Gastroesophageal sphincter (tissue), 4 donors: ENCODE results near the gene E2F3. TPM values are rescaled to one million over a fixed set of nuclear protein-coding genes. Genes with fewer than 3 reads are reported as not detected.

ENCODE experiments used
- ATAC-seq: fragments of 150-250 bp; one replicate; pipeline ENCODE4 v1.9.1; 2016; ENCODE audit warnings: mild to moderate bottlenecking, moderate library complexity
- H3K27ac ChIP-seq, 4 donors: fragments of 200-600 bp; sonication (generic) in 3 of 4; 1 replicate in 3 of 4; 2 replicates in 1 of 4; pipeline ENCODE4 v1.5.1; 2016 to 2019
- H3K27me3 ChIP-seq: fragments of 200-600 bp; sonication (generic); one replicate; pipeline ENCODE4 v1.5.1; 2019
- H3K36me3 ChIP-seq, 2 donors: fragments of 200-600 bp; sonication (generic); one replicate each; pipeline ENCODE4 v1.5.1; 2019; ENCODE audit warnings: control low read depth in 1 of 2
- H3K4me1 ChIP-seq, 3 donors: fragments of 200-600 bp; sonication (generic); 1 replicate in 2 of 3; 2 replicates in 1 of 3; pipeline ENCODE4 v1.5.1; 2016 to 2019; ENCODE audit warnings: control low read depth in 2 of 3
- H3K4me3 ChIP-seq, 2 donors: fragments of 200-600 bp; sonication (generic); one replicate each; pipeline ENCODE4 v1.5.1; 2019; ENCODE audit warnings: mild to moderate bottlenecking in 1 of 2, moderate library complexity in 1 of 2
- H3K9me3 ChIP-seq, 3 donors: fragments of 200-600 bp; sonication (generic); one replicate each; pipeline ENCODE4 v1.5.1; 2017 to 2019; ENCODE audit warnings: control low read depth in 2 of 3
- EP300 ChIP-seq: sonication (generic); formaldehyde crosslinking; IDR thresholded peaks from one replicate; pipeline ENCODE4 v1.6.1; 2017; ENCODE audit warnings: antibody characterized with exemption, mild to moderate bottlenecking
- POLR2A ChIP-seq, 2 donors: fragments of 450-650 bp; IDR thresholded peaks; one replicate each; pipeline ENCODE4 v1.6.1; 2017; ENCODE audit warnings: antibody characterized with exemption in 2 of 2, mild to moderate bottlenecking in 2 of 2, moderate library complexity in 1 of 2
- POLR2AphosphoS5 ChIP-seq: sonication (generic); formaldehyde crosslinking; IDR thresholded peaks from one replicate; pipeline ENCODE4 v1.6.1; 2017; ENCODE audit warnings: antibody characterized with exemption
- WGBS, 2 donors: methylation state at CpG; one replicate each; pipeline ENCODE4 v1.1.5; 2018; ENCODE audit warnings: low coverage in 1 of 2; 5-methylcytosine and 5-hydroxymethylcytosine counted together
- total RNA-seq, 4 donors: library from RNA; depleted of rRNA; stranded (reverse); fragments of >200 nt; gene quantifications; one replicate each; pipeline ENCODE4 v1.1.0, GENCODE V29; 2016
- TF ChIP-seq, protein P1 (sequence below), 4 experiments: fragments of 200-600 bp in 2 of 4; fragments of 450-650 bp in 2 of 4; sonication (generic) in 1 of 4; IDR thresholded peaks; one replicate each; pipeline ENCODE4 v1.5.1; 2017 to 2019; ENCODE audit warnings: antibody characterized with exemption in 4 of 4, mild to moderate bottlenecking in 2 of 4, moderate library complexity in 2 of 4

Gene E2F3
- total RNA-seq, 4 donors from 2014 or later: 3.4 to 6.5 (median 5.2) TPM

DNA sequence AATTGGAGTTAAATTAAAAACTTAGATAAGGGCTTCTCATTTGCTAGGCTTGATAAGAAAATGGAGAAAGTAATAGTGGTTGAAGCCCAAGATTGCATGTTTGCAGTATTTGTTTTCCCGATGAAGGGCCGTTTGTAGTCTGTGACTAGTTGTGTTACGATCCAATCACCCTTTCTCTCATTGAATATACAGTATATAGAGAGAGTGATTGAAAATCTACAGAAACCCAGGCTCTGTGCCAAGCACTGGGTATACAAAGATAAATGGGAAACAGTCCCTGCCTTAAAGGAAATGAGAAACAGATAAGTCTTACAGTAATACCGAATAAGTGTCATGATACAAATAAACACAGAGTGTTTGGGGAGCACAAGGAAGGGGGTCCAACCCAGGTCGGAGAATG is 77.4 kb downstream of the E2F3 start:
- TF ChIP-seq, protein P1, sequence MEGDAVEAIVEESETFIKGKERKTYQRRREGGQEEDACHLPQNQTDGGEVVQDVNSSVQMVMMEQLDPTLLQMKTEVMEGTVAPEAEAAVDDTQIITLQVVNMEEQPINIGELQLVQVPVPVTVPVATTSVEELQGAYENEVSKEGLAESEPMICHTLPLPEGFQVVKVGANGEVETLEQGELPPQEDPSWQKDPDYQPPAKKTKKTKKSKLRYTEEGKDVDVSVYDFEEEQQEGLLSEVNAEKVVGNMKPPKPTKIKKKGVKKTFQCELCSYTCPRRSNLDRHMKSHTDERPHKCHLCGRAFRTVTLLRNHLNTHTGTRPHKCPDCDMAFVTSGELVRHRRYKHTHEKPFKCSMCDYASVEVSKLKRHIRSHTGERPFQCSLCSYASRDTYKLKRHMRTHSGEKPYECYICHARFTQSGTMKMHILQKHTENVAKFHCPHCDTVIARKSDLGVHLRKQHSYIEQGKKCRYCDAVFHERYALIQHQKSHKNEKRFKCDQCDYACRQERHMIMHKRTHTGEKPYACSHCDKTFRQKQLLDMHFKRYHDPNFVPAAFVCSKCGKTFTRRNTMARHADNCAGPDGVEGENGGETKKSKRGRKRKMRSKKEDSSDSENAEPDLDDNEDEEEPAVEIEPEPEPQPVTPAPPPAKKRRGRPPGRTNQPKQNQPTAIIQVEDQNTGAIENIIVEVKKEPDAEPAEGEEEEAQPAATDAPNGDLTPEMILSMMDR (IDR thresholded peaks at IDR 0.05): no peak
- TF ChIP-seq EP300: no peak
- TF ChIP-seq POLR2AphosphoS5: no peak
- no peak for TF ChIP-seq POLR2A (IDR thresholded peaks at IDR 0.05)
- no peak for ATAC-seq
- Histone ChIP-seq H3K4me3 (no peak overlapping the region), H3K4me1 (no peaks in the 10 kb centered on the region), H3K36me3 (peaks cover 0 to 19% of the 10 kb centered on the region in 2 donors), H3K9me3 (no peaks in the 10 kb centered on the region), H3K27ac (no peak overlapping the region), H3K27me3 (no peaks in the 10 kb centered on the region)
- WGBS, 2 donors: 43 to 80% methylated on average over 1 to 5 of the region's 5 CpGs

DNA sequence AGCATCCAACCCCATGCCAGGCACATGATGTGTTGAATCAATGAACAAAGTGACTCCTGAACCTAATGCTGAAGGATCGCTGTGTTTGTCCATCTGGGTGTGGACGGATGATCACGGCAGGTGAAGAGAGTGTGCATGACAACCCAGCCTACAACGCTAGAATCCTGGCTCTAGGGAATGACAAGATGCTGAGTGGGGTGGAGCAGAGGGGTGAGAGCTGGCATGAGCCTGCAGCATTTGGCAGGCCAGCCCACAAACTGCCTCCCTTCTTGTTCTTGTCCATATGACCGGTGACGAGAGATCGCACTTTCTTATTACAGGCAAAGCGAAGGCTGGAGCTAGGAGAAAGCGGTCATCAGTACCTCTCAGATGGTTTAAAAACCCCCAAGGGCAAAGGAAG is 77.8 kb downstream of the E2F3 start:
- ATAC-seq: no peak
- TF ChIP-seq POLR2AphosphoS5 (no peak), EP300 (no peak), POLR2A (IDR thresholded peaks at IDR 0.05) (no peak)
- TF ChIP-seq, protein P1 (IDR thresholded peaks at IDR 0.05): no peak

DNA sequence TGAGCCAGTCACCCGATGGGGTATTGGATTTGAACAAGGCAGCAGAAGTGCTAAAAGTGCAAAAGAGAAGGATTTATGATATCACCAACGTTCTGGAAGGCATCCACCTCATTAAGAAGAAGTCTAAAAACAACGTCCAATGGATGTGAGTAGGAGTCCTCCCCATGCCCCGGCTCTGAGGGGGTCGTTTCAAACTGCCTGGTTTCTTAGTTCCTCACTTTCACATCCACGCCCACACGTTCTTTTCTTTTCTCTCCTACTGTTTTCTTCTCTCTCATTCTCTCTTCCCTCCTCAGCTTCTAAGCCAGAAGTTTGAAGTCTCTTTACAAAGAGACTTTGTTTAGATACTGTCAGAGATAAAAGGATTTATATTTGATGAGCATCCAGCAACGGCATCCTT is 79.6 kb downstream of the E2F3 start:
- WGBS, 2 donors: 64% methylated on average over 5 to 7 of the region's 8 CpGs

More for the DNA sequence above, 77.8 kb downstream of the E2F3 start:
- Histone ChIP-seq H3K36me3 (peaks cover 0 to 19% of the 10 kb centered on the region in 2 donors), H3K9me3 (no peaks in the 10 kb centered on the region), H3K4me1 (no peaks in the 10 kb centered on the region), H3K27me3 (no peaks in the 10 kb centered on the region), H3K4me3 (no peak overlapping the region), H3K27ac (no peak overlapping the region)
- WGBS, 2 donors: 90 to 100% methylated on average over 1 to 9 of the region's 9 CpGs

DNA sequence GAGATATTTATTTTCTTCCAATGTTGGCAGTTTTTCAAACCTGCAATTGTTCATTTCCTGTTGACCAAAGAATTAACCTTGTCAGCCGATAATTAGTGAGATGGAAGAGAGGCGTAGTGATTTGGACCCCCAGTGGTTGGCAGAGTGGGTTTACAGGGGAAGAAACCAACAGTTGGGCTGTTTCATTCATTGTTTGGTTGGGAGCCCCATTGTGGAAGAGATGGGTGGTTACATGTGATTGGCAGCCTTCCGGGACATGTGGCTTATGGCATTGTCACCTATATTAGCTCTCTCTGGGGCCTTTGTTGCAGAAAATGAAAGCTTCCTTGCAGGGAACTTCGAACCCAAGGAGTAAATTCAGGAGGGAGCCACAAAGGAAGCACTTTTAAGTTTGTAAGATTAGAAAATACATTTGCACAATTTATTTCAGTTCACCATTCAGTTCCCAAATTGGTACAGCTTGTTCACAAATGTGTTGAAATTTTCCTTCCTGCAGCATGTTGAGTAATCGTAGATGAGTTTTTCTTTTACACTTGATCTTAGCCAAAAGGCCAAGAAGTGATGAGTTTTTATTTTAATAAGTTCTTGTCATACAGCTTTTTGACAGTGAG is 82.3 kb downstream of the E2F3 start:
- no peaks in the 10 kb centered on the region for H3K27me3 ChIP-seq
- H3K36me3 ChIP-seq: peaks cover 0 to 36% of the 10 kb centered on the region in 2 donors
- no peak overlapping the region for H3K4me3 ChIP-seq
- no peak for TF ChIP-seq POLR2AphosphoS5
- H3K27ac ChIP-seq: peak overlapping the region in 3 of 4 donors; percentile 20 to 43 (median 30)
- peak; percentile 39 for ATAC-seq
- no peaks in the 10 kb centered on the region for H3K4me1 ChIP-seq
- H3K9me3 ChIP-seq: no peaks in the 10 kb centered on the region
- WGBS, 2 donors: 61 to 64% methylated on average over 3 to 5 of the region's 5 CpGs

More for the DNA sequence above, 79.6 kb downstream of the E2F3 start:
- Histone ChIP-seq H3K27me3 (no peaks in the 10 kb centered on the region), H3K36me3 (peaks cover 0 to 25% of the 10 kb centered on the region in 2 donors), H3K4me1 (no peaks in the 10 kb centered on the region), H3K9me3 (no peaks in the 10 kb centered on the region), H3K4me3 (no peak overlapping the region), H3K27ac (no peak overlapping the region)
- ATAC-seq: no peak
- TF ChIP-seq EP300: no peak
- TF ChIP-seq, protein P1 (IDR thresholded peaks at IDR 0.05): no peak
- TF ChIP-seq POLR2AphosphoS5: no peak
- no peak for TF ChIP-seq POLR2A (IDR thresholded peaks at IDR 0.05)

DNA sequence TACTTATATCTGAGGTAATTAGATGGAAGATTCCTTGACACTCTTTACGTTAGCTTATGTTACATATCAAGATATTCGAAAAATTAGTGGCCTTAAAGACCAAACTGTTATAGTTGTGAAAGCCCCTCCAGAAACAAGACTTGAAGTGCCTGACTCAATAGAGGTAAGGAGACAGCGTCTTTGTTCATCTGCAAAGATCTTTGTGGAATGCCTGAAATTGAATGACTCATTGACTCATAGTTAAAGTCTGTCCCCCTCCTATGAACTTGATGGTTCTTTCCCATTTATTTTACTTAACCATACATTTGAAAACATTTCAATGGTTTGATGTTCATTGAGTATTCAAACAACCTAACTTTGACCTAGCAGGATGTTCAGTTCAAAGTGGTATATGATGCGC is 85.0 kb downstream of the E2F3 start:
- Histone ChIP-seq H3K4me1 (no peaks in the 10 kb centered on the region), H3K27me3 (no peaks in the 10 kb centered on the region), H3K36me3 (peaks cover 0 to 47% of the 10 kb centered on the region in 2 donors), H3K27ac (no peak overlapping the region), H3K4me3 (no peak overlapping the region), H3K9me3 (no peaks in the 10 kb centered on the region)
- no peak for TF ChIP-seq POLR2AphosphoS5
- no peak for TF ChIP-seq EP300
- WGBS, 2 donors: 94 to 97% methylated on average over 4 of the region's 4 CpGs
- no peak for ATAC-seq

DNA sequence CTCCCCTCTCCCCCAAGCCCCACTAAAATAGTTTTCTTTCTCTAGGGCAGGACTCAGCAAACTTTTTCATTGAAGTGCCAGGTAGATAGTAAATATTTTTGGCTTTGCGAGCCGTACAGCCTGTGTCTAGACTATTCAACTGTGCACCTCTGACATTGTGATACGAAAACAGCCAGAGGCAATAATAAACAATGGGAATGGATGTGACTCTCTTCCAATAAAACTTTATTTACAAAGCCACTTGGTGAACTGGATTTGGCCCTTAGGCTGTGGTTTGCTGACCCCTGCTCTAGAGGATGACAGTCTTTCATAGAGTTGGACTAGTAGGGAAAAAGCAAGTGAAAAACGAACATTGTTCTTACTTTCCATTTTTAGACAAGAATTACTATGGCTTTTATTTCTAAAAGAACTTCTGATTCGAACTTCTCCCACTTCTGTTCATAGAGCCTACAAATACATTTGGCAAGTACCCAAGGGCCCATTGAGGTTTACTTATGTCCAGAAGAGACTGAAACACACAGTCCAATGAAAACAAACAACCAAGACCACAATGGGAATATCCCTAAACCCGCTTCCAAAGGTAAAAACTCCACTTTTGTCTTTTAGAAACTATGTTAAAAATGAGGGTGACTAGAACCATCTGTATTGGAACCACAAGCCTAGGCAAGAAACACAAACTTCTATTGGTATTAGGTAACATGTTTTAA is 86.1 kb downstream of the E2F3 start:
- no peak overlapping the region for H3K4me3 ChIP-seq
- H3K4me1 ChIP-seq: no peaks in the 10 kb centered on the region
- no peak overlapping the region for H3K27ac ChIP-seq
- H3K9me3 ChIP-seq: no peaks in the 10 kb centered on the region
- no peak for ATAC-seq
- peaks cover 0 to 47% of the 10 kb centered on the region in 2 donors for H3K36me3 ChIP-seq
- H3K27me3 ChIP-seq: no peaks in the 10 kb centered on the region
- TF ChIP-seq POLR2AphosphoS5: no peak
- TF ChIP-seq, protein P1 (IDR thresholded peaks at IDR 0.05): no peak
- TF ChIP-seq EP300: no peak
- no peak for TF ChIP-seq POLR2A (IDR thresholded peaks at IDR 0.05)
- 93 to 94% methylated on average over 4 to 6 of the region's 6 CpGs for WGBS, 2 donors
